Right atrium auricular region (tissue), 2 donors: ENCODE measurements around the gene ODAD2. TPM values are rescaled to one million over a fixed set of nuclear protein-coding genes. Genes with fewer than 3 reads are reported as not detected.

Source experiments
- DNase-seq: peaks from one replicate; pipeline ENCODE4 v3.0.0-alpha.2; 2019; ENCODE audit warnings: low spot score
- H3K27ac ChIP-seq, 2 donors: fragments of 200-600 bp; sonication (generic); 1 replicate in 1 of 2; 2 replicates in 1 of 2; pipeline ENCODE4 v1.5.1; 2016 to 2019
- H3K27me3 ChIP-seq, 2 donors: fragments of 200-600 bp; sonication (generic); one replicate each; pipeline versions ENCODE4 v1.5.1 to v1.6.0; 2017 to 2019
- H3K36me3 ChIP-seq: fragments of 200-600 bp; sonication (generic); one replicate; pipeline ENCODE4 v1.5.1; 2016
- H3K4me1 ChIP-seq, 2 donors: fragments of 200-600 bp; sonication (generic); one replicate each; pipeline versions ENCODE4 v1.5.1 to v1.6.0; 2017 to 2019
- H3K4me3 ChIP-seq, 2 donors: fragments of 200-600 bp; sonication (generic); 1 replicate in 1 of 2; 2 replicates in 1 of 2; pipeline ENCODE4 v1.5.1; 2017 to 2019; ENCODE audit warnings: mild to moderate bottlenecking in 1 of 2, moderate library complexity in 1 of 2
- H3K9me3 ChIP-seq, 2 donors: fragments of 200-600 bp; sonication (generic); one replicate each; pipeline ENCODE4 v1.5.1; 2019
- total RNA-seq, 2 donors: library from RNA; depleted of rRNA; stranded (reverse); fragments of >200 nt; gene quantifications; one replicate each; pipeline ENCODE4 v1.1.0, GENCODE V29; 2016
- TF ChIP-seq, protein P1 (sequence below), 2 donors: fragments of 200-600 bp; sonication (generic); IDR thresholded peaks; one replicate each; pipeline ENCODE4 v1.5.1; 2019; ENCODE audit warnings: antibody characterized with exemption in 2 of 2

Gene ODAD2
- total RNA-seq, 2 donors from 2014 or later: 0.08 to 0.15 TPM

DNA sequence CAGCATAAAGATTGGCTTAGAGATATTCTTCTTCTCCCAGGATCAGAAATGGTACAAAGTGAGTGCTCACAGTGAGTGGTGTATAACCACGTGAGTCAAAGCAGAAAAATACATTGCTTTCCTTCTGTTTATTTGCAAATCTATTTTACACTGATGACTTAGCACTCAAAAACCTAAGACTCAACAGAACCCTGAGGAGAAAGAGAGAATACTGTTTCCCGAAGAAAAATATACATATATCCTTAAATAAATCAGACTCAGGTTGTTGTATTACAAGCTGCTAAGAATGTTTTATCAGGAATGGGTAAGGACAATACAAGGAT lies 48.7 kb downstream of the ODAD2 start:
- no peak overlapping the region for H3K27ac ChIP-seq
- TF ChIP-seq, protein P1, sequence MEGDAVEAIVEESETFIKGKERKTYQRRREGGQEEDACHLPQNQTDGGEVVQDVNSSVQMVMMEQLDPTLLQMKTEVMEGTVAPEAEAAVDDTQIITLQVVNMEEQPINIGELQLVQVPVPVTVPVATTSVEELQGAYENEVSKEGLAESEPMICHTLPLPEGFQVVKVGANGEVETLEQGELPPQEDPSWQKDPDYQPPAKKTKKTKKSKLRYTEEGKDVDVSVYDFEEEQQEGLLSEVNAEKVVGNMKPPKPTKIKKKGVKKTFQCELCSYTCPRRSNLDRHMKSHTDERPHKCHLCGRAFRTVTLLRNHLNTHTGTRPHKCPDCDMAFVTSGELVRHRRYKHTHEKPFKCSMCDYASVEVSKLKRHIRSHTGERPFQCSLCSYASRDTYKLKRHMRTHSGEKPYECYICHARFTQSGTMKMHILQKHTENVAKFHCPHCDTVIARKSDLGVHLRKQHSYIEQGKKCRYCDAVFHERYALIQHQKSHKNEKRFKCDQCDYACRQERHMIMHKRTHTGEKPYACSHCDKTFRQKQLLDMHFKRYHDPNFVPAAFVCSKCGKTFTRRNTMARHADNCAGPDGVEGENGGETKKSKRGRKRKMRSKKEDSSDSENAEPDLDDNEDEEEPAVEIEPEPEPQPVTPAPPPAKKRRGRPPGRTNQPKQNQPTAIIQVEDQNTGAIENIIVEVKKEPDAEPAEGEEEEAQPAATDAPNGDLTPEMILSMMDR (IDR thresholded peaks at IDR 0.05): no peak
- H3K9me3 ChIP-seq: no peaks in the 10 kb centered on the region
- no peak for DNase-seq
- no peaks in the 10 kb centered on the region for H3K27me3 ChIP-seq
- H3K4me3 ChIP-seq: no peak overlapping the region
- no peaks in the 10 kb centered on the region for H3K36me3 ChIP-seq
- no peaks in the 10 kb centered on the region for H3K4me1 ChIP-seq

DNA sequence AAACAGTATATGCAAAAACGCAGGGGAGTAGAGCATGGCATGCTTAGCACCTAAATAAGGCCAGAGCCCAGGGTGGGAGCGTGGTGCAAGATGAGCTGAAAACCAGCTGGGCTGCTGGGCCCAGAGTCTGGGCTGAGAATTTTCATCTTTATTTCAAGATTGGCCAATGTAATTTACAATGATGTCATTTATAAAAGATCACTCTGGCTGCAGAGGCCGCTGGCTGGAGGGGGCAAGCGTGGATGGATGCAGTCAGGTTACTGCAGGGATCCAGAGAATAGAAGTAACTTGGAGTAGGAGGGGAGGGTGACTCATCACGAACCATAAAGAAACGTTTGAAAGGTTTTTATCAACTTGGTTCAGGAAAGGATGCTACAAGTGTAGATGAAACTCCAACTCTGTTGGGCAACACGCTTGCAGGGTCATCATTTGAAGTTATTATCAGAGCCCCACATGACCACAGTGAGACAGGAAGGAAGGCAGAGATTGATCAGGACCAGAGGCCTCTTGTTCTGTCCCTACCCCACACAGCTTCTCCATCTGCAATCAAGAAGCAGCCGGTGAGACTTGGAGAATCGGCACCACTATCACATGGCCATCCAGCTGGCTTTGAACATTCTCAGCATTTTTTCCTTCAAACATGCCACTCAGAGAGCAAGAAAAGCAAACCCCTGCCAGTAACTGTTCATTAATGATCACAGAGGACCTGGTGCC lies 49.2 kb downstream of the ODAD2 start:
- TF ChIP-seq, protein P1 (IDR thresholded peaks at IDR 0.05): no peak
- Histone ChIP-seq H3K4me3 (no peak overlapping the region), H3K4me1 (no peaks in the 10 kb centered on the region), H3K9me3 (no peaks in the 10 kb centered on the region), H3K36me3 (no peaks in the 10 kb centered on the region), H3K27me3 (no peaks in the 10 kb centered on the region), H3K27ac (no peak overlapping the region)
- DNase-seq: no peak

DNA sequence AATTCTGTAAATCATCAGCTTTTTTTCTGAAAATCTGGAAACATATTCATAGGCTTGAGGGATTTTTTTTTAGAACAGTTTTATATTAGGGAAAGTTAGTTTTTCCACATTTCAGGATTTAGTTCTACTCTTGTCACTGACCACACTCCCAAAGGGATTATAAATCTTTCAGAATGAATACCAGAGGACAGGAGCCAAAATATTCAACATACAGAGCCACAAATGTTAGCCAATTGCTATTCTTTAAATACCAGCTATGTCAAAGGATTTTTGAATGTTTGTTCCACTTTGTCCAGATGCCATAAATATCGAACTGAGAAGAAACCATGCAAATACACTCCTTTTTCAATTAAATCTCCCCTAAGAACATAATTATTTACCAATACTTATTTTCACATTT lies 50.7 kb downstream of the ODAD2 start:
- H3K27me3 ChIP-seq: no peaks in the 10 kb centered on the region
- H3K36me3 ChIP-seq: no peaks in the 10 kb centered on the region
- H3K9me3 ChIP-seq: no peaks in the 10 kb centered on the region
- TF ChIP-seq, protein P1 (IDR thresholded peaks at IDR 0.05): no peak
- no peak overlapping the region for H3K4me3 ChIP-seq
- no peaks in the 10 kb centered on the region for H3K4me1 ChIP-seq
- DNase-seq: no peak
- H3K27ac ChIP-seq: no peak overlapping the region

DNA sequence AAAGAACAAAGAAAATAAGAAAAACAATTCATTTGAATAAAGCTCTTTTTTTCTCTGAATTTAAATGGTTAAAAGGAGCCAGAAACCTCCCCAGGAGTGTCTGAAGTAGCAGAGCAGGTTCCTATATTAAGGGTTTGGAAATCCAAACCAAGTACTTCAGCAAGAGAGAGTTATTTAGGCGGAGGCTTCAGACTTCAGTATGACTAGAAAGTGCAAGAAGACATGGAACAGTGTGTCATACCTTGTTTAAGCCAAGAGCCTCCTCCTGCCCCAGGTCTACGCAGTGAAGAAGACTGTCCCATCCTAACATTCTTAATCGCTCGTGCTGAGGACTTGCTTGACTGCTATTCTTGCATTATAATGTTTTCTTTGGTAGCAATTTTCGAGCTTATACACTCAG lies 51.3 kb downstream of the ODAD2 start:
- H3K27ac ChIP-seq: no peak overlapping the region
- H3K36me3 ChIP-seq: no peaks in the 10 kb centered on the region
- H3K4me3 ChIP-seq: no peak overlapping the region
- no peaks in the 10 kb centered on the region for H3K27me3 ChIP-seq
- TF ChIP-seq, protein P1 (IDR thresholded peaks at IDR 0.05): no peak
- DNase-seq: no peak
- no peaks in the 10 kb centered on the region for H3K4me1 ChIP-seq
- no peaks in the 10 kb centered on the region for H3K9me3 ChIP-seq

DNA sequence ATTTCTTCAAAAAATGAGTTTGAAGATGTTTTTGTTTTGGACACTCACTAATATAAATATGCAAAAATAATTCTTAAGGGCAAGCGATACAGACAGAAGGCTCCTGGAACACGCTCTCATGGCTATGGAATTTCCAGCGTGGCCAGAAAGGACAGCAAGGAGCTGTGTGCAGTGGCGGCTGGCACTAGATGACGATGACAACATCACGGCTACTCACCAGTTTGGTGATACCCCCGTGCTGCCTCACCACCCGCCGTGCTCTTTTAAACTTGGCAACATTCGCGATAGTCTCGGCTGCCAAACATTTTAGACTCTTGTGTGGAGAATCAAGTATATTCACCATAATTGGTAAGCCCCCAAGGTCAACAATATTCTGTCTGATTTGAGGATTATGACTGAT lies 54.9 kb downstream of the ODAD2 start:
- no peaks in the 10 kb centered on the region for H3K36me3 ChIP-seq
- H3K4me1 ChIP-seq: no peaks in the 10 kb centered on the region
- no peak overlapping the region for H3K27ac ChIP-seq
- H3K4me3 ChIP-seq: no peak overlapping the region
- H3K9me3 ChIP-seq: no peaks in the 10 kb centered on the region
- no peaks in the 10 kb centered on the region for H3K27me3 ChIP-seq
- no peak for DNase-seq
- TF ChIP-seq, protein P1 (IDR thresholded peaks at IDR 0.05): no peak

DNA sequence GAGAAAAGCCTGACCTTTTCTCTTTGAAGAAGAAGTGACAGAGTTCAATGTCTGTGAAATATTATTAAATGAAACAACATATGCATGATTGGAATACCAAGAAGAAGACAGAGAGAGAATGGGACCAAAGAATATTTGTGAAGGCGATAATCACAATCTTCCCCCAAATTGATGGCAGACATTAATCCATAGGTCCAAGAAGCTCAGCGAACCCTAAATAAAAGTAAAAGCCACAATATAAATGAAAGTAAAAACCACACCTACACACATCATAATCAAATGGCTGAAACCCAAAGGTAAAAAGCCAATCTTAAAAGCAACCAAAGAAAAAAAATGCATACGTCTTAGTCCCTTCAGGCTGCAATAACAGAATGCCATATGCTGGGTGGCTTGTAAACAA lies 84.0 kb downstream of the ODAD2 start:
- no peak overlapping the region for H3K27ac ChIP-seq
- H3K27me3 ChIP-seq: no peaks in the 10 kb centered on the region
- no peaks in the 10 kb centered on the region for H3K9me3 ChIP-seq
- H3K36me3 ChIP-seq: no peaks in the 10 kb centered on the region
- no peak for DNase-seq
- H3K4me3 ChIP-seq: no peak overlapping the region
- TF ChIP-seq, protein P1 (IDR thresholded peaks at IDR 0.05): no peak
- H3K4me1 ChIP-seq: no peaks in the 10 kb centered on the region
